Panc1 (cell line): Measurements from ENCODE around the gene ABLIM2.

Experiments used
- POLR2AphosphoS5 ChIP-seq: IDR thresholded peaks from 2 replicates; pipeline ENCODE4 v1.6.1; 2012; ENCODE audit warnings: mild to moderate bottlenecking, low read depth, low read length, moderate library complexity
- SIN3A ChIP-seq: IDR thresholded peaks from 2 replicates; pipeline ENCODE4 v1.6.1; 2012; ENCODE audit warnings: low read depth, mild to moderate bottlenecking, low read length, moderate library complexity, borderline replicate concordance; ENCODE audit not compliant: insufficient read depth
- TCF7L2 ChIP-seq: IDR thresholded peaks from 2 replicates; pipeline ENCODE4 v1.6.1; 2011; ENCODE audit warnings: mild to moderate bottlenecking, low read depth, low read length, inconsistent platforms
- TF ChIP-seq, protein P1 (sequence below): fragments of 450-650 bp; IDR thresholded peaks from 2 replicates; pipeline ENCODE4 v1.5.1; 2017; ENCODE audit warnings: mild to moderate bottlenecking
- TF ChIP-seq, protein P2 (sequence below), 2 experiments: IDR thresholded peaks; 2 replicates each; pipeline ENCODE4 v1.6.1; 2011 to 2012; ENCODE audit warnings: low read depth in 2 of 2, control low read depth in 1 of 2, low read length in 1 of 2, mild to moderate bottlenecking in 1 of 2, moderate library complexity in 1 of 2; ENCODE audit not compliant: insufficient read depth in 1 of 2

DNA sequence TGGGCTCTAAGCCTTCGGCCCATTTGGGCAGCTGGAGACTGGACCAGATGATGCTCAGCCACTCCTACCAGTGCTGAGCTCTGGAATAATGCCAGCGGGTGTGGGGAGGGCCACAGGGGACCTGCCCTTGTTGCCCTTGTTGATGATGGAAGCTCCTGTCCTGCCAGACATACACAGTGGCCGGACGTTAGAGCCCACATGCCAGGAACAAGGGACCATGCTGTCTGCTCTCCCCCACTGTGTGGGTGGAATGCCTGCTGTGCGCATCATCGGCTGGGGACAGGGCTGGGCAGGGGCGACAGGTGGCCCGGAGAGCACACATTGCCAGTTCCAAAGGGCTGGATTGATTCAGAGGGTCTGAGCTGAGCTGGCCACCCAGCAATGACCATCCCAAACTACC is 2.0 kb downstream of the ABLIM2 start:
- TF ChIP-seq, protein P1, sequence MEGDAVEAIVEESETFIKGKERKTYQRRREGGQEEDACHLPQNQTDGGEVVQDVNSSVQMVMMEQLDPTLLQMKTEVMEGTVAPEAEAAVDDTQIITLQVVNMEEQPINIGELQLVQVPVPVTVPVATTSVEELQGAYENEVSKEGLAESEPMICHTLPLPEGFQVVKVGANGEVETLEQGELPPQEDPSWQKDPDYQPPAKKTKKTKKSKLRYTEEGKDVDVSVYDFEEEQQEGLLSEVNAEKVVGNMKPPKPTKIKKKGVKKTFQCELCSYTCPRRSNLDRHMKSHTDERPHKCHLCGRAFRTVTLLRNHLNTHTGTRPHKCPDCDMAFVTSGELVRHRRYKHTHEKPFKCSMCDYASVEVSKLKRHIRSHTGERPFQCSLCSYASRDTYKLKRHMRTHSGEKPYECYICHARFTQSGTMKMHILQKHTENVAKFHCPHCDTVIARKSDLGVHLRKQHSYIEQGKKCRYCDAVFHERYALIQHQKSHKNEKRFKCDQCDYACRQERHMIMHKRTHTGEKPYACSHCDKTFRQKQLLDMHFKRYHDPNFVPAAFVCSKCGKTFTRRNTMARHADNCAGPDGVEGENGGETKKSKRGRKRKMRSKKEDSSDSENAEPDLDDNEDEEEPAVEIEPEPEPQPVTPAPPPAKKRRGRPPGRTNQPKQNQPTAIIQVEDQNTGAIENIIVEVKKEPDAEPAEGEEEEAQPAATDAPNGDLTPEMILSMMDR = no peak
- TF ChIP-seq POLR2AphosphoS5 (no peak), SIN3A (no peak), TCF7L2 (no peak)
- TF ChIP-seq, protein P2, sequence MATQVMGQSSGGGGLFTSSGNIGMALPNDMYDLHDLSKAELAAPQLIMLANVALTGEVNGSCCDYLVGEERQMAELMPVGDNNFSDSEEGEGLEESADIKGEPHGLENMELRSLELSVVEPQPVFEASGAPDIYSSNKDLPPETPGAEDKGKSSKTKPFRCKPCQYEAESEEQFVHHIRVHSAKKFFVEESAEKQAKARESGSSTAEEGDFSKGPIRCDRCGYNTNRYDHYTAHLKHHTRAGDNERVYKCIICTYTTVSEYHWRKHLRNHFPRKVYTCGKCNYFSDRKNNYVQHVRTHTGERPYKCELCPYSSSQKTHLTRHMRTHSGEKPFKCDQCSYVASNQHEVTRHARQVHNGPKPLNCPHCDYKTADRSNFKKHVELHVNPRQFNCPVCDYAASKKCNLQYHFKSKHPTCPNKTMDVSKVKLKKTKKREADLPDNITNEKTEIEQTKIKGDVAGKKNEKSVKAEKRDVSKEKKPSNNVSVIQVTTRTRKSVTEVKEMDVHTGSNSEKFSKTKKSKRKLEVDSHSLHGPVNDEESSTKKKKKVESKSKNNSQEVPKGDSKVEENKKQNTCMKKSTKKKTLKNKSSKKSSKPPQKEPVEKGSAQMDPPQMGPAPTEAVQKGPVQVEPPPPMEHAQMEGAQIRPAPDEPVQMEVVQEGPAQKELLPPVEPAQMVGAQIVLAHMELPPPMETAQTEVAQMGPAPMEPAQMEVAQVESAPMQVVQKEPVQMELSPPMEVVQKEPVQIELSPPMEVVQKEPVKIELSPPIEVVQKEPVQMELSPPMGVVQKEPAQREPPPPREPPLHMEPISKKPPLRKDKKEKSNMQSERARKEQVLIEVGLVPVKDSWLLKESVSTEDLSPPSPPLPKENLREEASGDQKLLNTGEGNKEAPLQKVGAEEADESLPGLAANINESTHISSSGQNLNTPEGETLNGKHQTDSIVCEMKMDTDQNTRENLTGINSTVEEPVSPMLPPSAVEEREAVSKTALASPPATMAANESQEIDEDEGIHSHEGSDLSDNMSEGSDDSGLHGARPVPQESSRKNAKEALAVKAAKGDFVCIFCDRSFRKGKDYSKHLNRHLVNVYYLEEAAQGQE (IDR thresholded peaks at IDR 0.05; ENCODE audit: insufficient read depth in 1 of 2, low read depth in 2 of 2, low read length in 1 of 2) = no peak
